ENCODE results near the gene POU3F1.

Gene POU3F1

DNA sequence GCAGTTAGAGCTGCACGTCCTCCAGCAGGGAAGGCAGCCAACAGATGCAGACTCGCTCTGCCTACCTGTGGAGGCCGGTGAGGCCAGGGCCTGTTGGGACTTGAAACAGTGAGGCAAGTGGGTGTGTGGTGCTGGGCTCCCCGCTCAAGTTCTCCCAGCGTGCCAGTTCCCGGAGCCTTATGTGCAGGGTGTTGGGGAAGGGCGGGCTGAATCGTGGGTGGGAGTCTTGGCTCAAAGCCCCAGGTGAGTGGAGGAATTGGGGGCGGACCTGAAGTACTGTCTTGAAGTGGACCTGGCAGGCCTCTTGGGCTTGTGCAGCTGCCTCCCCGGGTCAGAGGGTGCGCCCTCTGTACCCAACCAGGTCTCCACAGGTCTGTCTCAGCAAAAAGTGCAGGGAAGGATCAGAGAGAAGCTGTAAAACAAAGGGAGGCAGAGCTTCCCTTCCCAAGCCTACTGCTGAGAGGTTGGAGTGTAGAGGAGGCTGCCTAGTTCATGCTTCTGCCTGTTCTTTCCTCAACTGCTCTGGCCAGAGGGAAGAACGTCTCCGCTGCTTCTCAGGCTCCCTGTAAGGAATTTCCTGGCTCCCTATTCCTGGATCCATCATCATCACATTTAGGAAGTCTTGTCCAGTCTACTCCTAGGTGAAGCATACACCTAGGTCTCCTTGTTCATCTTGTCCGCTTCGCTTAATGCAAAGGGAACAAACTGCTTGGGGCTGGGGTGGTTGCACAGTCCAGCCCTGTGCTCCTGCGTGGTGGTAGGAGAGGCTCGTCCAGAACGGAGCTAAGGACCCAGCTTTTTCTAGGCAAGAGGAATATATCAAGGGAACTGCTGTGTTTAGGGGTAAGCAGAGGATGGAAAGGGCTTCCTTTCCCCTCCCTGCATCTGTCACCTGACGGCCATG, 19.1 kb downstream of the POU3F1 start:
- no peak for DNase-seq

DNA sequence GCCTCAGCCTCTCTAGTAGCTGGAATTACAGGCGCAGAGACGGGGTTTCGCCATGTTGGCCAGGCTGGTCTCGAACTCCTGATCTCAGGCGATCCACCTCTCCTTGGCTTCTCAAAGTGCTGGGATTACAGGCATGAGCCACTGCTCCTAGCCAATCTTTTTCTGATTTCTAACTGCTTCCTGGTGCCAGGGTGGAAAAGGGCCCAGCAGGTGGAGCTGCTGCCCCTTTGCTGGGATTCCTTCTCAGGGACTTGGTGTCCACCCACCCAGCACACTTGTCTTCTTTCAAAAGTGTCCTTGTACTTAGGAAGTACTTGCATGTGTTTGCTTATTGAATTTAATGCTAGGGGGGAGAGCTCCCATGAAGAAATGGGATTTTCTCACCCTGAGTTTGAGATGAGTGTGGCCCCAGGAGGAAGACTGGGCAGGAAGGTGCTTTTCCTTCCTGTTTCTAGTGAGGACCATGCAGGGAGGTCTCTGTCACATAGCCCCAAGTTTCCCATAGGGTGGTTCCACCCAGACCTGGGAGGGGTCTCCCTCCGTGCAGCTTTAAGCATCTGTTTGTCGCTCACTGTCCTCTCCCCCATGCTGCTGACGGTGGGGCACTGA, 19.9 kb downstream of the POU3F1 start:
- DNase-seq, result no peak

DNA sequence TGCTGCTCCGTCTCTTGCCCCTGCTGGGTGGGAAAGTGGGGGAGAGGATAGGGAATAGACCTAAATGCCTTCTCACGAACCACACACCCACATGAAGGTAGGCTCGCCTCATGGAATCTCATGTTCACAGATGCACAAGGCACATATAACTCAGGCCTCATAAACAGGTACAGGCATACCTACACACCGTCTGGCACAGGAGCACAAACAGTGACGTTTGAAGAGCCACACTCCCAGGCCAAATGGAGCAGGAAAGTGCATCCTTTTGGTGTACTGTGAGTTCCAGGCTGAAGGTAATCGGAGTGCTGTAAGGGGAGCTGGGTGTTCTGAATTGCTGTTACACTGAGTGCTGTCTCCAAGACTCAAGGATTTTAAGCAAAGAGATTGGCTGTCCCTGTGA, 20.9 kb downstream of the POU3F1 start:
- no peak for DNase-seq

DNA sequence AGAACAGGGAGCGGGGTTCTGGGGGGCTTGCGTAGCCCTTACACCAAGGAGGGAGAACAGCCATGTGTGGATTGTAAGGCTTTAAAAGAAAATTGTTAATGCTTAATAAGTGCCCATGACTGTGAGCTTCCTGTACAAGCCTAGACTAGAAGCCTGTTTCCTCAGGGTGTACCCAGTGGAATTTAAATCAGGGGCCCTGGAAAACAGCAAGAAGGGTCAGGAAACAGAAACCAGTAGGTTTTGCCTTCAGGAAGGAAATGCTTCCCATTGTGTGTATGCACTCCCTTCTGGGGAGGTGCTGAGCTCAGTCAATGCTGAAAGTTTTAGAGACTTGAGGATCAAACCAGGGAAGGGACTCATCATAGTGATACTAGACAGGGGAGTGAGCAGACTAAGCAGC, 21.4 kb downstream of the POU3F1 start:
- no peak for DNase-seq

DNA sequence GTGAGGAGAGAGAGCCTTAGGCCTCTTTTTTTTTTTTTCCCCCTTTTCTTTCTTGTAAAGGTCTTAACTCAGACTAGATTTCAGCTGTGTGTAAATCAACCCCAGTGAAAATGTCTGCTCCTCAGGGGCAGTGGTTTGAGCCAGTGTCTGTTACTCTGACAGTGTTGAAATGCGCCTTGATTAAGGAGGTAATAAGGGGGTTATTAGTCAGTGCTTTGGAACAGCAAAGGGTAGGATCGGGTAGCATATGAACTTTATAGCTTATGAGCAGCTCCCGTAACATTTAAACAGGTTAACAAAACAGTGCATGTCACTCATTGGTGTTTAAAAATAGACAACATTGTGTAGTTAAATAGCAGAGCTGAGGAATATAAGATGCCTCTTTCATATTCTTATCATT, 23.8 kb downstream of the POU3F1 start:
- DNase-seq, result no peak

DNA sequence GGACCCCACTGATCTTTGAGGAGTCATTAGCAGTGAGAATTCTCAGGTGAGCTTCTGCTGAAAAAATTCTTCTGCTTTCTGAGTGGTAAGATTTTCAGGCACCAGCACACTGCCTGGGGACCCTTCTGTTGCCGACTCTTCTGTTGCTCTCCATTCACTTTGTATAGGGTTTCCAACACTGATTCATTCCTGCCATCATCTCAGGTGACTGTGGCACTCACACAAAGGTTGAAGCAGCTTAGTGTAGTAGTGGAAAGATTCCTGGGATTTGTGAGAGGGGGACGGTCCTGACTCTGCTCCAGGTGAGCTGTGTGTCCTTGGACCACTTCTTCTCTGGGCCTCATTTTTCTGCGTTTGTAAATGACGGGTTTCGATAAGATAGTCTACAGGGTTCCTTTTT, 24.6 kb downstream of the POU3F1 start:
- no peak for DNase-seq

DNA sequence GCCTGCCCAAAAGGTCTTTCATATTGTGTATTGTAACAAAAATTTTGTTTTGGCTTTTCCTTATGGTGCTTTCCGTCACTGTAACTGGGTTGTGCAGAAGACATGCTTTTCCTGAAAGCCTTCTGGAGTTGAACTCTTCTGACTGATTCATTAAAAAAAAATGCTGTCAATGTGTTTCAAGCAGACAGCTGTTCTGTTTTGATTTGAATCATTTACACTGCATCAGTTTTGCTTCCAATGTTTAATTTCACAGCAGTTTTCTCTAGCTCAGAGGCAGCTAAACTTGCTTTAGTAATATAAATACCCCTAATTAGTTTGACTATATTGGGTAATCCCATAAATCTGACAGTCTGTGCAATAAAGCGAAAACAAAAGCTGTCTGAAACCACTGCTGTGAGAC, 26.2 kb downstream of the POU3F1 start:
- DNase-seq, result no peak

DNA sequence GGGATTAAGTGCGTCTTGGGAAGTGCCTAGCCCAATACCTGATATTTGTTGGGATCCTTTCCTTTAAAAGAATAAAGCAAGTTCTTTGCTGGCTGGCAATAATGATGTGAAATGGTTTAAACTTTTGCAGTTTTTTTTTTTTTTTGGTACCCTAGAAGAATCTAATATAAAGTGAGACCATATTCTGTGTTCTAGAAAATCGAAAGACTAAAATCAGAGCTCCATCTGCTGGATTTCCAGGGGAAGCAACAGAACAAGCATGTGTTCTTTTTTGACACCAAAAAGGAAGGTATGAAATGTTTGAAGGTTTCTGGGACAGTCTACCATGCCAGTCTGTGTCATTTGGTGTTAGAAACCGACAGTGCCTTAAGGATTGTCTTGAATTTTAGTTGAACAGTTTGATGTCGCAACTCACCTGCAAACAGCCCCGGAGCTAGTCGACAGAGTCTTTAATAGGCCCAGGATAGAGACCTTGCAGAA, 27.7 kb downstream of the POU3F1 start:
- peak in 1 of 2 donors; percentile 60 for DNase-seq

DNA sequence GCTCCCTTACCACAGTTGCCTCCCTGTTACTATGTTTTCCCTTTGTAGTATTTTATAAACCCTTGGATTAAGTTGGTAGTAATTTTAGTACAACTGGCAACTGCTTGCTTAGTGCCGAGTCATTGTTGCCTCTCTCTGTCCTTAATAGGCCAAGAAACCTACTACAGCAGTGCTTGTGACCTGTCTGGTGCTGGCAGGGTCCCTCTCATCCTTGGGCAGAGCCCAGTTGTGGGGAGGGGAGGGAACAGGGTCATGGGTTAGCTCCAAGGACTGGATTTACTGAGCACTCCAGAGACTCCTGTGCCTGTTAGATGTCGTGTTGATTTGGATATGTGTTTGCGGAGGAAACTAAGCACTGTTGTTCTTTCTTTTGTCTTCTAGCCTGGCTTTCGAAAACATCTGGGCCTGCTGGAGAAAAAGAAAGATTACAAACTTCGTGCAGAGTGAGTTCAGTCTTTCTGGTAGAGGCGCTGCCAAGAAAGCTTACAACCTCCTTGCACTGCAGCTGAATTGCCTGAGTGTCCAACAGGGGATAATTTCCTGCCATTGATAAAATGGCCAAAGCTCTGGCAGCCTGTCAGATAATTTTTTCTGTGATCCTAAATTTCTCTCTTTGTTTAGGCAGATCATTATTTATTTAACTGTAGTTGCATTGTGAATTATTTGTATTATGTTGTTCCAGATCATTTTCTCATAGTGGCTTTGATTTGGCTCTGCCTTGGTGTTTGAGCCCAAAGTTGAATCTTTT, 30.4 kb downstream of the POU3F1 start:
- DNase-seq, result no peak

DNA sequence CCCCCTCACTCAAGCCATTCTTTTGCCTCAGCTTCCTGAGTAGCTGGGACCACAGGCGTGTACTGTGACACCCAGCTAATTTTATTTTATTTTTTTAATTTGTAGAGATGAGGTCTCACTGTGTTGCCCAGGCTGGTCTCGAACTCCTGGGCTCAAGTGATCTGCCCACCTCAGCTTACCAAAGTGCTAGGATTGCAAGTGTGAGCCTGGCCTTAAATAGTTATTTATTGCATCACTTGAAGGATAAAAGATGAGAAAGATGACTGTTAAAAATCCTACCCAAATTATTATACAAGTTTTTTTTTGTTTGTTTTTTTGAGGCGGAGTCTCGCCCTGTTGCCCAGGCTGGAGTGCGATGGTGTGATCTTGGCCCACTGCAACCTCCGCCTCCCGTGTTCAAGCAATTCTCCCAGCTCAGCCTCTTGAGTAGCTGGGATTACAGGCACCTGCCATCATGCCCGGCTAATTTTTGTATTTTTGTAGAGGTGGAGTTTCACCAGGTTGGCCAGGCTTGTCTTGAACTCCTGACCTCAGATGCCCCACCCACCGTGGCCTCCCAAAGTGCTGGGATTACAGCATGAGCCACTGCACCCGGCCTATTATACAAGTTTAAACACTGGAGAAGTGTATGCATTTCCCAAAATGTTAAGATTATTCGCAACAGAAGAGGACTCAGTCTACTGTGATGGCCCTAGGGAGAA, 31.7 kb downstream of the POU3F1 start:
- no peak for DNase-seq

DNA sequence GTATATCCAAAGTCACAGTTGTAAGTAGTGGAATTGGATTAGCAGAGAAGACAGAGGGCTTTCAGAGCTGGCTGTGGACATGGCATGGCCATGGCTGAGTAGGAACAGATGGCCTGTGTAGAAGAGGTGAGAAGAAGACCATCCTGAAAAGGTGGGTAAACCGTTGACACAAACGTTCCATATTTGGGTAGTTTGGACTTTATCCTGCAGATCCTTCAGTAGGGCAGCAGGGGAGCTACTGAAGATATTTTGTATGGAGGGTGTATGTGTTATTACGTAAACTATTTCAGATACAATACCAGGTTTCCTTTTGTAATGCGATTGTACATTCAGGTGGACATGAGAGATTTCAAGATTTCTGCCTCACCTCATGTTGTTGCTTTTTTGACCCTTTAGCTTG, 32.4 kb downstream of the POU3F1 start:
- no peak for DNase-seq

DNA sequence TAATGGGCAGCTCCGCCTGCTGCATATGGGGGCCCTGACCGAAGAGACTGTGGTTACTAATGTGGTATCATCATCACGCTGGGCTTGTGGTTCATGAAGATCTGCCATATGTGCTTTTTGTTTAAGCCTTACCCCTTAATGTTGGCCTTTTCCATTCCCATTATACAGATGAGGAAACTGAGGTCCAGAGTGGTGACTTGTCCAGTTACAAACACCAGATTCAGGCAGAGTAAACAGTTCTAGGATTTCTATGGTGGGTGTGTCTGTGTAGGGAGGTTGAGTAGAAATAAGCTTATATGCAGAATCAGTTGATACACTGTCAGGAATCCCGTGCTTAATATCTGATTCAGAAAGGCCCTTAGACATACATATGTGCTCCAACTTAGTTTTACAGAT, 33.4 kb downstream of the POU3F1 start:
- DNase-seq, result no peak

DNA sequence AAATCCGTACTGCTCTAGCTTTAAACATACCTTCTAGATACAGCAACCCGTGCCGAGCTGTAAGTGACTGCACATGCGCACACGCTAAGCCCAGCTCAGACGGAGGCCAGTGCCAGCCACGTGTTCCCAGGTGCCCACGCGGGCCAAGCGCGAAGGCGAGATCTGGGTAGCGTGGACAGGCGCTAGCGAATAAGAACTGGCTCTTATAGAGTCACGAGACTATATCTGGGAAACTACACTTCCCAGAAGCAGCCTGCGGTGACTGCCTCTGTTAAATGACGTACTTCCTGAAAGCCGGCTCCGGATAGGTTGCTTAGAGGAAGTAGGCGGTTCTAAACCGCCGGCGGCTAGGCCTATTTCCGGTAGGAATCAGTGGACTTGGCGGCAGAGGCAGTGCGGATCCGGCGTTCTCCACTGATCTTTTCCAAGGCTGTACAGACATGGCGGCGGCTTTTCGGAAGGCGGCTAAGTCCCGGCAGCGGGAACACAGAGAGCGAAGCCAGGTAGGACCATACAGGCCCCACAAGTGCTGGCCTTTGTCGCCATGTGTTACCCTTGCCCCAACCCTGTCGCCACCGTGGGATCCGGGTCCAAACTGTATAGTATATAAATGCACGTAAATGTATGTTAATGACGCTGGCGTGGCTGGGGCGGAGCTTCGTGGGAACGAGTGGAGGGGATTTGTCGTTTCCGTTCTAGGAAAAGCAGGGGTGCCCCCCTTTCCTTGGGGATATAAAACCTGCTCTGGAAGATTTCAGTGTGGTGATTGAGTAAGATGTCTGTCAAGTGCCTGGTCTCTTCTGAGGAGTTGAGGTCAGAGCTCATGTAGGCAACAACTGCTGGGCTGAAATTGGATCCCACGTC, 34.0 kb downstream of the POU3F1 start, which contains the start of gene UTP11:
Gene UTP11 (plus strand): TSS at position 372 of the 864 bp plus-strand sequence. CDS start 69 bp downstream, at position 441.
- peak; percentile 96 to 97 for DNase-seq

DNA sequence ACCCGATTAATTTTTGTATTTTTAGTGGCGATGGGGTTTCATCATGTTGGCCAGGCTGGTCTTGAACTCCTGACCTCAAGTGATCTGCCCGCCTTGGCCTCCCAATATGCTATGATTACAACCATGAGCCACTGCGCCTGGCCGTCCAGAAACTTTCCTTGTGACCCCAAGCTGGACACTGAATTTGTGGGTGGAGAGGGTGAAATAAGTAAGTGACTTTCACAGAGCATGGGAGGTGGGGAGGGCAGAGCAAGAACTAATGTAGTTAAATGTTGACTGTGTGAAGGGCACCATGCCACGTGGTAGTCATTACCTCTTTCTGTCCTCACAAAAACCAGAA, 36.8 kb downstream of the POU3F1 start:
- no peak for DNase-seq

DNA sequence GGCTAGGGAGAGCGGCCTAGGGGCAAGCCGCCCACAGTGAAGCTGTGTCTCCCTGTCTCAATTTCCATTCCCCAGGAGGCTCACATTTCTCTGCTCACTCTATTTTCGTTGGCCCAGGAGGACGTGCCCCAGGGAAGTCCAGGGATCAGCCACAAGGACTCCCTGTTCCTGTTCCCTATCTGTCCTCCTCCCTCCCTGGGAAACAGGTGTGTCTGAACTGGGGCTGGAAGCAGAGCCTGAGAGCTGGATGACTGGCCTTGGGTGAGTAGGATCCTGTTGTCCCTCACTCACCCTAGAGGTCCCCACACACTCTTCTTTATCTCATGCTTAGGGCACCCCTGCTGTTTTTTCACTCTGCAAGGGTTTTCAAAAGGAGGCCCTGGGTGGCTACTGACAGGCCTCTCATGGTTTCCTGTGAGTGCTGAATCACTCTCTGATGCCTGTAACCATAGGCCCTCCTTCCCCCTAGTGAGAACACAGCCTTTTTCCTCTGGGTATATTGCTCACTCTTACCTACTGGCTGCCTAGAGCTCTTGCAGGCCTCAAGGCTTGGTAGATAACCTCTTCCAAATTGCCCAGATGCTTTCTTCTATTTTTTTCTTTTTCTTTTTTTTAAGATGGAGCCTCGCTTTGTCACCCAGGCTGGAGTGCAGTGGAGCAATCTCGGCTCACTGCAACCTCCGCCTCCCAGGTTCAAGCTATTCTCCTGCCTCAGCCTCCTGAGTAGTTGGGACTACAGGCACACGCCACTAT, 37.3 kb downstream of the POU3F1 start:
- DNase-seq, result peak; percentile 54 to 58

DNA sequence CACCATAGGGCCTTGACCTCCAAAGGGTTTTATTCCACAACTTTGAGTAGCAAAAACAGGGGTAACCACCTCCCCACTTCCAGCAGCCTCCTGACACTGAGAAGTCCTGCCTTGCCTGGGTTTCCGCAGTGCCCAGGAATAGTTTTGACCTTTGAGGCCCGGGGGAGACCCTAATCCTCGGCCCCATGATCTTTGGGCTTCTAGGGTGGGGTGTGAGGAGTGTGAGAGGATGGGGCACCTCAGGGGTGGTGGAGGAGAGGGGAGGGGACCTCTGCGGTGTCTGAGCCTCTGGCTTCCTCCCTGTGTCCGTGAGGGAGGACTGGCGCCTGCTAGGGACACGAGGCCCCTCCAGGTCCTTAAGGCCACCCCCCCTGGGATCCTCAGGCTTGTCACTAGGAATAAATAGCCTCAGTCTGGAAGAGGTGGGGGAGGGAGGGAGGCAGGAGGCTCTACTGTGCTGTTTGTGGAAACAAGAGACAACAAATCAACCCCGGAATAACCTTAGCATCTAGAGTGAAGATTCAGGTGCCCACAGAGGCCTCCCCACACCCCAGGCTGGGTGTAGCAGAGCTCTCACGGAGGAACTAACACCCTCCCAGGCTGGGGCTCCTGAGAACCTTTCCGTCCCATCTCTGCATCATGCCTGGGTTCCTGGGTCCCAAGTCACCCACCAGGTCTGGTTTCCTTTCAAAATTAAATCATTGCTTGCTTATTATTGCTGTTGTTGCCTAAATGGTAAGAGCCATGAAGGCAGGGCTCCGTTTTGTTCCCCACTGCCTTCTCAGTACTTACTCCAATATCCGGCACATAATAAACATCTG, 40.4 kb downstream of the POU3F1 start:
- no peak for DNase-seq

DNA sequence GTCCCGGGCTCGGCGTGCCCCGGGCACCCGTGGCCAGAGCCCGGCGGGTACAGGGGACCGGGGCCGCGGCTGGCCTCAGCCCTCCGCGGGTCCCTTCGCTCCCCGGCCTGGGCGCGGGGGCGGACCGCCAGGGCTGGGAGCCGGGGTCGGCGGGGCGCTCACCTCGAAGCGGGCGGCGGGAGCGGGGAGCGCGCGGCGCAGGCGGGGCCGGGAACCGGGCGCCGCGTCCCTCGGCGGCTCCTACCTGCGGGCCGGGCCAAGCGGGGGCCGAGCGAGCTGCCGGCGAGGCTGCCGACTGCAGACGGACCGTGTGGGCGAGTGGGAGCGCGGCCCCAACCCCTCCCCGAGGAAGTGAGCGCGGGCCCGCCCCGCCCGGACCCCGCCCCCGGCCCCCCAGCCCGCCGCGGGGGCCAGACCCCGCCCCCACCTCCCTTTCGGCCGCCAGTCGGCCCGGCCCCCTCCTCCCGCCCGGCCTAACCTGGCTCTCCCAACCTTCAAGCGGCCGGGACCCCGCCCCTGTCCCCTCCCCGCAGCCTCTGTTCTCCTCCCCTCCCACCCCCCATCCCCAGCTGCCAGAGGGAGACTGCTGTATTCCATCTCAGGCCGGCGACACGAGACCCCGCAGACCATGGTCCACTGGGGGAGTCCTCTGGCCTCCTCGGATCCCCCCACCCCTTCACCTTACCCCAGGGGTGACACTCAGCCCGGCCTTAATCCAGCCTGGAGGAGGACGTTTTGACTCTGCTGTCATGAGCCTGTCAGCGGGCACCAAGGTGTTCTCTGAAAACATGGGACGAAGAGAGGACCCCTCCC, 41.2 kb downstream of the POU3F1 start, which contains the start of gene FHL3:
Gene FHL3 (minus strand): TSS at position 320 of the 813 bp plus-strand sequence. CDS start 6,102 bp downstream, outside the sequence.
- peak; percentile 45 to 55 for DNase-seq

DNA sequence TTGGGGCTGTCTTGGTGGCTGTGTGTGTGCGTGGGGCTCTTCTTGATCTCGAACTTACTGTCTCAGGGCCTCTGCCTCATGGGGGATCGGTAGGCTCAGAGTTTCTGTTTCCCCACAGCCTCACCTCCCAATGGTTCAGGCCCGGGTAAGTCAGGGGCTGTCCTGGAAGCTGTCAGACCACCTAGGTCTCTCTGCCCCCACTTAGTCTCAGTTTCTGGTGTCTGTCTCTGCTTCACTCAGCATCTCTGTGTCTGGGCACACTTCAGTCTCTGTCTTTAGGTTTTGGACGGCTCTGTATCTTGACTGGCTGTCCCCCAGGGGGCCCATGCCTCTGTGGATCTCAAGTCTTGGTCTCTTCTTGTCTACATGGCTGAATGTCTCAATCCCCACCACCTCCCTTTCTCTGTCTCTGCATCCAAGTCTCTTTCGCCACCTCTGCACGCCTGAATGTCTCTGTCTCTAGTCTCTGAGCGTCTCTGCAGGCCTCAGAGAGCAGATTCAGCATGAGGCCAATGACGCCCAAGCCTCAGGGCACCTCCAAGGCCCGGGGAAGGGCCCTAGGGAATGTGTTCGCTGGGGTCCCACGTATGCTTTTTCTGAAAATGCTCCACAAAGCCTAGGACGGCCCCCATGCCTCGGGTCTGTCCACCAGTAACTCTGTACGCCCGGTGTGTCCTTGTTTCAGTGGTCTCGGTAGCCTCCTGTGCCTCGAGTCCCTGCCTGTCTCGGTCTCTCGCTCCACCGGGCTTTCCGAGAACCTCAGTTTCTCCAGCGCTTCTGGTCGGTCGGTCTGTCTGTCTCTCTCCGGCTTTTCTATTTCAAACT, 42.1 kb downstream of the POU3F1 start:
- no peak for DNase-seq

Measured in CD4-positive, alpha-beta T cell treated with Interleukin-4 for 1 hour (primary cell).